ENCODE measurements around the gene GLG1.
"Not testable (repeated sequence)": the region's sequence is repeated elsewhere in the genome, so short reads cannot be mapped to it uniquely, and the experiment has no call there.

The GLG1 gene

GRCh38 chr16:74400238-74400637 lies 206.7 kb downstream of the GLG1 start:
- DNase-seq: not testable (repeated sequence)

- not testable (repeated sequence) for DNase-seq
These were observed 208.6 kb downstream of the GLG1 start for GRCh38 chr16:74398212-74398895.
